ENCODE data around the gene RNF112.

Gene RNF112

GRCh38 chr17:19366637-19366972 is 44.4 kb upstream of the RNF112 start:
- Histone ChIP-seq H3K4me1 (ENCODE audit: insufficient read depth, low read length, poor library complexity, severe bottlenecking) (peaks cover 22% of the 10 kb centered on the region), H3F3A (ENCODE audit: low read depth) (no peaks in the 10 kb centered on the region), H3K27me3 (ENCODE audit: insufficient read depth, low read length, poor library complexity, severe bottlenecking) (no peaks in the 10 kb centered on the region), H2AFZ (ENCODE audit: low read length) (no peak overlapping the region), H3K9me3 (ENCODE audit: insufficient read depth, low read depth, low read length) (no peaks in the 10 kb centered on the region), H3K36me3 (ENCODE audit: insufficient read depth, low read length) (no peaks in the 10 kb centered on the region), H4K20me1 (ENCODE audit: insufficient read depth, low read length, poor library complexity, severe bottlenecking) (no peaks in the 10 kb centered on the region), H3K4me2 (ENCODE audit: low read depth, low read length, poor library complexity, severe bottlenecking) (no peak overlapping the region), H3K4me3 (ENCODE audit: low read length, poor library complexity, severe bottlenecking) (no peak overlapping the region), H3K9ac (ENCODE audit: low read depth, low read length, poor library complexity, severe bottlenecking) (no peak overlapping the region), H3K79me2 (ENCODE audit: insufficient read depth, low read length) (no peaks in the 10 kb centered on the region), H3K9me2 (replicated peaks; ENCODE audit: low read depth, low read length) (no peaks in the 10 kb centered on the region)
- TF ChIP-seq EZH2phosphoT487 (IDR thresholded peaks at IDR 0.05; ENCODE audit: borderline replicate concordance), result no peak
- no peak for TF ChIP-seq CTCF (conservative IDR thresholded peaks at IDR 0.05; ENCODE audit: low read length)

- Histone ChIP-seq H3K4me3 (ENCODE audit: low read length, poor library complexity, severe bottlenecking) (no peak overlapping the region), H3K27me3 (ENCODE audit: insufficient read depth, low read length, poor library complexity, severe bottlenecking) (no peaks in the 10 kb centered on the region), H3K79me2 (ENCODE audit: insufficient read depth, low read length) (no peaks in the 10 kb centered on the region), H3K36me3 (ENCODE audit: insufficient read depth, low read length) (no peaks in the 10 kb centered on the region), H3K9me2 (replicated peaks; ENCODE audit: low read depth, low read length) (no peaks in the 10 kb centered on the region), H2AFZ (ENCODE audit: low read length) (no peak overlapping the region), H3K9me3 (ENCODE audit: insufficient read depth, low read depth, low read length) (no peaks in the 10 kb centered on the region), H3K4me1 (ENCODE audit: insufficient read depth, low read length, poor library complexity, severe bottlenecking) (peaks cover 30% of the 10 kb centered on the region), H4K20me1 (ENCODE audit: insufficient read depth, low read length, poor library complexity, severe bottlenecking) (no peaks in the 10 kb centered on the region), H3K4me2 (ENCODE audit: low read depth, low read length, poor library complexity, severe bottlenecking) (no peak overlapping the region), H3K9ac (ENCODE audit: low read depth, low read length, poor library complexity, severe bottlenecking) (no peak overlapping the region), H3F3A (ENCODE audit: low read depth) (no peaks in the 10 kb centered on the region)
- TF ChIP-seq EZH2phosphoT487 (IDR thresholded peaks at IDR 0.05; ENCODE audit: borderline replicate concordance), result no peak
- no peak for TF ChIP-seq CTCF (conservative IDR thresholded peaks at IDR 0.05; ENCODE audit: low read length)
Observed at GRCh38 chr17:19368229-19368628, 42.8 kb upstream of the RNF112 start.

- no peaks in the 10 kb centered on the region for H3K9me3 ChIP-seq (ENCODE audit: insufficient read depth, low read depth, low read length)
- no peak overlapping the region for H2AFZ ChIP-seq (ENCODE audit: low read length)
- no peaks in the 10 kb centered on the region for H3K27me3 ChIP-seq (ENCODE audit: insufficient read depth, low read length, poor library complexity, severe bottlenecking)
- TF ChIP-seq EZH2phosphoT487 (IDR thresholded peaks at IDR 0.05; ENCODE audit: borderline replicate concordance) (no peak), CTCF (conservative IDR thresholded peaks at IDR 0.05; ENCODE audit: low read length) (no peak)
- no peak overlapping the region for H3K9ac ChIP-seq (ENCODE audit: low read depth, low read length, poor library complexity, severe bottlenecking)
- no peak overlapping the region for H3K4me2 ChIP-seq (ENCODE audit: low read depth, low read length, poor library complexity, severe bottlenecking)
- no peak overlapping the region for H3K4me3 ChIP-seq (ENCODE audit: low read length, poor library complexity, severe bottlenecking)
- no peaks in the 10 kb centered on the region for H3F3A ChIP-seq (ENCODE audit: low read depth)
- H3K36me3 ChIP-seq (ENCODE audit: insufficient read depth, low read length), result no peaks in the 10 kb centered on the region
- no peaks in the 10 kb centered on the region for H3K9me2 ChIP-seq (replicated peaks; ENCODE audit: low read depth, low read length)
- H3K79me2 ChIP-seq (ENCODE audit: insufficient read depth, low read length), result no peaks in the 10 kb centered on the region
- H3K4me1 ChIP-seq (ENCODE audit: insufficient read depth, low read length, poor library complexity, severe bottlenecking), result peaks cover 30% of the 10 kb centered on the region
- no peaks in the 10 kb centered on the region for H4K20me1 ChIP-seq (ENCODE audit: insufficient read depth, low read length, poor library complexity, severe bottlenecking)
Observed at GRCh38 chr17:19369107-19369778, 41.8 kb upstream of the RNF112 start.

Data from Loucy (cell line).